ENCODE measurements around the gene PQBP1. TPM values are rescaled to one million over a fixed set of nuclear protein-coding genes. Genes with fewer than 3 reads are reported as not detected.
A peak's percentile ranks its signal among the peaks of the same experiment; 100 is the strongest.

Gene PQBP1, protein sequence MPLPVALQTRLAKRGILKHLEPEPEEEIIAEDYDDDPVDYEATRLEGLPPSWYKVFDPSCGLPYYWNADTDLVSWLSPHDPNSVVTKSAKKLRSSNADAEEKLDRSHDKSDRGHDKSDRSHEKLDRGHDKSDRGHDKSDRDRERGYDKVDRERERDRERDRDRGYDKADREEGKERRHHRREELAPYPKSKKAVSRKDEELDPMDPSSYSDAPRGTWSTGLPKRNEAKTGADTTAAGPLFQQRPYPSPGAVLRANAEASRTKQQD
- total RNA-seq (2021) (113 and 133 TPM in 2 replicates), Bru-seq, nascent RNA (percentile 75 among the genes with signal in this experiment), BruChase-seq, experiment 1, labeled RNA remaining after a 2-hour chase (percentile 68 among the genes with signal in this experiment), BruChase-seq, experiment 2, labeled RNA remaining after a 6-hour chase (percentile 87 among the genes with signal in this experiment)
- long read RNA-seq, transcript PQBP1-216 (7 exons, 938 nt) = minor isoform, 31 of 108 reads
- long read RNA-seq, transcript PQBP1-203 (7 exons, 1,056 nt) = minor isoform, 8 of 108 reads
- long read RNA-seq, transcript PQBP1-207 (7 exons, 1,020 nt) = major isoform, 43 of 108 reads
- long read RNA-seq, partial matches to known transcripts = 5 of 108 reads
- long read RNA-seq, other reads (novel, unspliced or antisense) = 15 of 108 reads

DNA sequence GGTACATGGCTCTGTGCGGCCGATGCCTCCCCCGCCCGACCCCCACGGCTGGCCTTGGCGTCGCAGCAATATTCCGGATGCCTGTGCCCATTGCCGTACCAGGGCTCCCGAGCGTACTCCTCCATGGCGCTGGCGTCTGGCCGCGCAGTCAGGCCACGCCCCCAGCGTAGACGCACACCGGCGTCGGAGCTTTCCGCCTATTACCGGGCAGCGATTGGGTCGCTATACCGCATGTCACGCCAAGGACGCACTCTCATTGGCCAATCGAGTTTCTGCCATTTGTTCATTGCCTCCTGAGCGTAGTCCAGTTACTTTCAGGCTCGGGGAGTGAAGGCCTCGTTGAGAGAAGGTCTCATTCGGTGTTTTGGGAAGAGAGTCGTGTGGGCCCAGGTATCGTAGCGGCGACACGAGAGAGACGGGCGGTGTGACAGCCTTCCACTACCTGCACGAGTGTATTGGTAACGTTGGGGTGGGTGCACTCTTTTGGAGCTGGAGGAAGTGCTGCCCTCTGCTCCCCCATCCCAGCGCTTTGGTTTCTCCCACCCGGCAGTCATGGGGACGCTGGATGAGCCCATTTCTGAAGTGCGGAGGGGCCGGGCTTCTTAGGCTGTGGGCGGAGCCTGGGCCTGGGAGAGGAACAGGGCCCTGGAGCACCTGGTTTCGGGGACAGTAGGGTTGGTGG lies at the start of gene PQBP1, which contains the start of gene TIMM17B:
PQBP1 (plus strand) TSS at position 306 of the 682 bp plus-strand sequence. CDS start 580 bp downstream, outside the sequence.
TIMM17B (minus strand) TSS at position 144 of the 682 bp plus-strand sequence; CDS start at position 125, 19 bp downstream.
- intact Hi-C loops (cut with micrococcal nuclease; ENCODE audit: unreplicated experiment) = loop anchor here (10.0 kb wide), 1 partner anchor 93 kb away; the partner anchor contains the start of gene HDAC6

DNA sequence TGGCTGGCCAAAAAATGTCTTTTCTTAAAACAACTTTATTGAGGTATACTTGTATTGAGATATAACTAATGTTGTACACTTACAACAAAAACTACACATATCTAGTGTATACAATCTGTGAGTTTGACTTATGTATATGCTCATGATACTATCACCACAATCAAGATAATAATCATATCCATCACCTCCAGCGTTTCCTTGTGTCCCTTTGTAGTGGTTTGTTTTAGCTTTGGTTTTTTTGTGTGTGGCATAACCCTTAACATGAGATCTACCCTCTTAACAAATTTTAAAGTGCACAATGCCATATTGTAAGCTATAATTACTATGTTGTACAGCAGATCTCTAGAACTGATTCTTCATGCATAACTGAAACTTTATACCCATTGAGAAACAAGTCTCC lies 48.9 kb upstream of the PQBP1 start:
- H3K27ac ChIP-seq (ENCODE audit: low read depth, low read length, poor library complexity, severe bottlenecking) = no peak overlapping the region
- ChIA-PET POLR2A (ENCODE audit: low non-redundant PET) (no interaction called here), CTCF (no interaction called here)

More for the DNA sequence above, at the start of gene PQBP1, which contains the start of gene TIMM17B:
- Histone ChIP-seq H3K4me1 (ENCODE audit: insufficient read depth, low read length, poor library complexity, severe bottlenecking) (peaks cover 5% of the 10 kb centered on the region), H3K36me3 (ENCODE audit: insufficient read depth, low read length, poor library complexity, severe bottlenecking) (peaks cover 9% of the 10 kb centered on the region), H3K27ac (ENCODE audit: low read depth, low read length, poor library complexity, severe bottlenecking) (peak within 1 kb of the TSS; percentile 94), H3K27me3 (replicated peaks; ENCODE audit: insufficient read depth, low read depth, low read length, poor library complexity) (no peaks in the 10 kb centered on the region), H3K9me3 (ENCODE audit: low read depth, low read length, poor library complexity, severe bottlenecking) (no peaks in the 10 kb centered on the region), H3K4me3 (ENCODE audit: low read depth, low read length, poor library complexity, severe bottlenecking) (peak within 1 kb of the TSS; percentile 70)
- ChIA-PET POLR2A (ENCODE audit: low non-redundant PET) (interaction anchor here (0.6 kb wide), 1 partner anchor 158 kb away, joined by 3 read pairs; no protein-coding TSS in a partner anchor), CTCF (interaction anchor here (0.5 kb wide), 1 partner anchor 206 kb away, joined by 3 read pairs; no protein-coding TSS in a partner anchor)
- BruUV-seq (replicated peaks) = no TSS peak
- peak; percentile 95 for DNase-seq (ENCODE audit: low spot score)
- TF ChIP-seq, protein P1, sequence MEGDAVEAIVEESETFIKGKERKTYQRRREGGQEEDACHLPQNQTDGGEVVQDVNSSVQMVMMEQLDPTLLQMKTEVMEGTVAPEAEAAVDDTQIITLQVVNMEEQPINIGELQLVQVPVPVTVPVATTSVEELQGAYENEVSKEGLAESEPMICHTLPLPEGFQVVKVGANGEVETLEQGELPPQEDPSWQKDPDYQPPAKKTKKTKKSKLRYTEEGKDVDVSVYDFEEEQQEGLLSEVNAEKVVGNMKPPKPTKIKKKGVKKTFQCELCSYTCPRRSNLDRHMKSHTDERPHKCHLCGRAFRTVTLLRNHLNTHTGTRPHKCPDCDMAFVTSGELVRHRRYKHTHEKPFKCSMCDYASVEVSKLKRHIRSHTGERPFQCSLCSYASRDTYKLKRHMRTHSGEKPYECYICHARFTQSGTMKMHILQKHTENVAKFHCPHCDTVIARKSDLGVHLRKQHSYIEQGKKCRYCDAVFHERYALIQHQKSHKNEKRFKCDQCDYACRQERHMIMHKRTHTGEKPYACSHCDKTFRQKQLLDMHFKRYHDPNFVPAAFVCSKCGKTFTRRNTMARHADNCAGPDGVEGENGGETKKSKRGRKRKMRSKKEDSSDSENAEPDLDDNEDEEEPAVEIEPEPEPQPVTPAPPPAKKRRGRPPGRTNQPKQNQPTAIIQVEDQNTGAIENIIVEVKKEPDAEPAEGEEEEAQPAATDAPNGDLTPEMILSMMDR (conservative IDR thresholded peaks at IDR 0.05; ENCODE audit: low read depth, low read length) = no peak
- TF ChIP-seq EZH2 (IDR thresholded peaks at IDR 0.05; ENCODE audit: borderline replicate concordance, low read depth, low read length, poor library complexity, severe bottlenecking) = no peak

More for the DNA sequence above, 48.9 kb upstream of the PQBP1 start:
- no TSS peak for BruUV-seq (replicated peaks)
- H3K4me1 ChIP-seq (ENCODE audit: insufficient read depth, low read length, poor library complexity, severe bottlenecking) = no peaks in the 10 kb centered on the region
- H3K4me3 ChIP-seq (ENCODE audit: low read depth, low read length, poor library complexity, severe bottlenecking) = no peak overlapping the region
- TF ChIP-seq, protein P1 (conservative IDR thresholded peaks at IDR 0.05; ENCODE audit: low read depth, low read length) = no peak
- no peak for TF ChIP-seq EZH2 (IDR thresholded peaks at IDR 0.05; ENCODE audit: borderline replicate concordance, low read depth, low read length, poor library complexity, severe bottlenecking)
- no peaks in the 10 kb centered on the region for H3K27me3 ChIP-seq (replicated peaks; ENCODE audit: insufficient read depth, low read depth, low read length, poor library complexity)
- intact Hi-C loops (cut with micrococcal nuclease; ENCODE audit: unreplicated experiment) = no loop called here
- no peaks in the 10 kb centered on the region for H3K9me3 ChIP-seq (ENCODE audit: low read depth, low read length, poor library complexity, severe bottlenecking)
- H3K36me3 ChIP-seq (ENCODE audit: insufficient read depth, low read length, poor library complexity, severe bottlenecking) = no peaks in the 10 kb centered on the region
- no peak for DNase-seq (ENCODE audit: low spot score)
